ENCODE measurements around the gene PCDHGB2. TPM values are rescaled to one million over a fixed set of nuclear protein-coding genes. Genes with fewer than 3 reads are reported as not detected.
"Not testable (repeated sequence)": the region's sequence is repeated elsewhere in the genome, so short reads cannot be mapped to it uniquely, and the experiment has no call there.

Gene PCDHGB2
- total and polyA plus RNA-seq, 2 of the 4 experiments (the other 2 are of a cell fraction): 2.6 to 3.0 TPM

DNA sequence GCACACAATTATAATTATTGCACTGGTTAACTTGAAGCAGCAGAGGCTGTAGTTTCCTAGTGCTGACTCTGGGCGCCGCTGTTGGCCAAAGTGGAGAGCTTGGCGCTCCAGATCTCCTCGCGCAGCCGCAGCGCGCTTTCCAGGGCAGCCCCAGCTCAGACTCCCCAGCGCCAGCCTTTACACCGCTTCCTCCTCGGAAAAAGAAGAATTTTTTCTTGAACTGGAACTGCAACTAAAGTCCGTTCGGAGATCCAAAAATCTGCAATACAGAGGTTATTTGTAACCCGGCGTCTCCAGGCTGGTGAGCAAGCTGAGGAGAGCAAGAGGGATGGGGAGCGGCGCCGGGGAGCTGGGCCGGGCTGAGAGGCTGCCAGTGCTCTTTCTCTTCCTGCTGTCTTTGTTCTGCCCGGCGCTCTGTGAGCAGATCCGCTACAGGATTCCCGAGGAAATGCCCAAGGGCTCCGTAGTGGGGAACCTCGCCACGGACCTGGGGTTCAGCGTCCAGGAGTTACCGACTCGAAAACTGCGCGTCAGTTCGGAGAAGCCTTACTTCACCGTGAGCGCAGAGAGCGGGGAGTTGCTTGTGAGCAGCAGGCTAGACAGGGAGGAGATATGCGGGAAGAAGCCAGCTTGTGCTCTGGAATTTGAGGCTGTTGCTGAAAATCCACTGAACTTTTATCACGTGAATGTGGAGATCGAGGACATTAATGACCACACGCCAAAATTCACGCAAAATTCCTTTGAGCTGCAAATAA, 27.9 kb downstream of the PCDHGB2 start, which contains the start of gene PCDHGB4:
TSS of gene PCDHGB4 (plus strand) at position 142 of the 755 bp plus-strand sequence. CDS start at position 329, 187 bp downstream.
- peak within 1 kb of the TSS; percentile 71; the same call in 1 of the 2 replicates for H3K4me2 ChIP-seq (ENCODE audit: low read depth, low read length)
- 0% methylated on average over 2 of the region's 40 CpGs; no CpG with 5 or more reads in 1 of the 2 experiments for WGBS, 2 experiments (ENCODE audit: extremely low coverage in 2 of 2, insufficient read length in 1 of 2)

More for the DNA sequence above, 27.9 kb downstream of the PCDHGB2 start, which contains the start of gene PCDHGB4:
- H2BK15ac ChIP-seq (ENCODE audit: low read depth, low read length); H2BK5ac ChIP-seq (ENCODE audit: low read depth, low read length, poor library complexity, severe bottlenecking); H2AFZ ChIP-seq (replicated peaks; ENCODE audit: low read length, poor library complexity); H2AK5ac ChIP-seq (ENCODE audit: low read depth, low read length); BruUV-seq (replicated peaks); H4K91ac ChIP-seq (ENCODE audit: insufficient read depth, low read depth, low read length); H2BK120ac ChIP-seq (ENCODE audit: low read depth, low read length); H2BK20ac ChIP-seq (ENCODE audit: low read depth, low read length); dilution Hi-C loops (cut with HindIII; ENCODE audit: low sequenced_read_pairs, unreplicated experiment); in situ Hi-C loops (cut with MboI; ENCODE audit: low sequenced_read_pairs); intact Hi-C loops (cut with micrococcal nuclease); H3K27me3 ChIP-seq (ENCODE audit: control insufficient read depth, insufficient read depth, low read length); CTCF ChIA-PET; H2AK9ac ChIP-seq (replicated peaks; ENCODE audit: low read depth, low read length, poor library complexity); H4K5ac ChIP-seq (ENCODE audit: low read depth, low read length); POLR2A ChIA-PET (ENCODE audit: unreplicated experiment); H3K4ac ChIP-seq (ENCODE audit: low read depth, low read length); H3K23ac ChIP-seq (ENCODE audit: low read depth, low read length); H3K18ac ChIP-seq (ENCODE audit: low read depth, low read length); H4K20me1 ChIP-seq (ENCODE audit: insufficient read depth, low read length); H3K4me1 ChIP-seq (ENCODE audit: control insufficient read depth, insufficient read depth, low read length); H3K9me1 ChIP-seq (ENCODE audit: insufficient read depth, low read length); H3K14ac ChIP-seq (replicated peaks; ENCODE audit: low read depth, low read length): not testable (repeated sequence)
- DNase-seq: peak; percentile 47
- Histone ChIP-seq H3K79me1 (ENCODE audit: low read depth in 1 of 2, low read length in 2 of 2) (peaks cover 7 to 11% of the 10 kb centered on the region in 2 experiments; a peak in 3 of 4 replicates), H3K56ac (ENCODE audit: extremely low read depth, insufficient read depth, low read length) (peak within 1 kb of the TSS; percentile 43; the same call in 1 of the 2 replicates), H3K36me3 (ENCODE audit: control insufficient read depth, insufficient read depth, low read length) (peaks cover 11% of the 10 kb centered on the region), H3K4me3 (ENCODE audit: insufficient read depth, low read depth, low read length) (peak within 1 kb of the TSS; percentile 61), H4K8ac (ENCODE audit: low read depth in 2 of 2, low read length in 2 of 2) (peak within 1 kb of the TSS in 1 of 2 experiments; percentile 40; a peak in 2 of 4 replicates), H3K9ac (ENCODE audit: low read depth, low read length) (peak within 1 kb of the TSS; percentile 68), H3K27ac (ENCODE audit: insufficient read depth, low read length) (peak within 1 kb of the TSS; percentile 36; the same call in 1 of the 2 replicates), H3K9me3 (ENCODE audit: control insufficient read depth, insufficient read depth, low read length) (peaks cover 48% of the 10 kb centered on the region)
- TF ChIP-seq, protein P1, sequence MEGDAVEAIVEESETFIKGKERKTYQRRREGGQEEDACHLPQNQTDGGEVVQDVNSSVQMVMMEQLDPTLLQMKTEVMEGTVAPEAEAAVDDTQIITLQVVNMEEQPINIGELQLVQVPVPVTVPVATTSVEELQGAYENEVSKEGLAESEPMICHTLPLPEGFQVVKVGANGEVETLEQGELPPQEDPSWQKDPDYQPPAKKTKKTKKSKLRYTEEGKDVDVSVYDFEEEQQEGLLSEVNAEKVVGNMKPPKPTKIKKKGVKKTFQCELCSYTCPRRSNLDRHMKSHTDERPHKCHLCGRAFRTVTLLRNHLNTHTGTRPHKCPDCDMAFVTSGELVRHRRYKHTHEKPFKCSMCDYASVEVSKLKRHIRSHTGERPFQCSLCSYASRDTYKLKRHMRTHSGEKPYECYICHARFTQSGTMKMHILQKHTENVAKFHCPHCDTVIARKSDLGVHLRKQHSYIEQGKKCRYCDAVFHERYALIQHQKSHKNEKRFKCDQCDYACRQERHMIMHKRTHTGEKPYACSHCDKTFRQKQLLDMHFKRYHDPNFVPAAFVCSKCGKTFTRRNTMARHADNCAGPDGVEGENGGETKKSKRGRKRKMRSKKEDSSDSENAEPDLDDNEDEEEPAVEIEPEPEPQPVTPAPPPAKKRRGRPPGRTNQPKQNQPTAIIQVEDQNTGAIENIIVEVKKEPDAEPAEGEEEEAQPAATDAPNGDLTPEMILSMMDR (conservative IDR thresholded peaks at IDR 0.05; ENCODE audit: low read depth, low read length): peak; percentile 49
- peak; percentile 44 for TF ChIP-seq RAD21 (IDR thresholded peaks at IDR 0.05; ENCODE audit: low read length)
- TF ChIP-seq SMC3 (IDR thresholded peaks at IDR 0.05; ENCODE audit: low read depth, low read length): peak; percentile 7; the same call in 1 of the 2 replicates
- peak; percentile 67 for ATAC-seq (ENCODE audit: low read depth)

Measured in IMR-90 (cell line).